Activated CD4-positive, alpha-beta T cell treated with anti-CD3 and anti-CD28 coated beads, Interleukin-2, amount 50 U/mL, for 4 hours (primary cell): ENCODE data around the gene SYT2.
"Not testable (repeated sequence)": the region's sequence is repeated elsewhere in the genome, so short reads cannot be mapped to it uniquely, and the experiment has no call there.

Experiments used
- DNase-seq, 2 experiments: peaks; one replicate each; pipeline ENCODE4 v3.0.0-alpha.2; 2020

Gene SYT2

DNA sequence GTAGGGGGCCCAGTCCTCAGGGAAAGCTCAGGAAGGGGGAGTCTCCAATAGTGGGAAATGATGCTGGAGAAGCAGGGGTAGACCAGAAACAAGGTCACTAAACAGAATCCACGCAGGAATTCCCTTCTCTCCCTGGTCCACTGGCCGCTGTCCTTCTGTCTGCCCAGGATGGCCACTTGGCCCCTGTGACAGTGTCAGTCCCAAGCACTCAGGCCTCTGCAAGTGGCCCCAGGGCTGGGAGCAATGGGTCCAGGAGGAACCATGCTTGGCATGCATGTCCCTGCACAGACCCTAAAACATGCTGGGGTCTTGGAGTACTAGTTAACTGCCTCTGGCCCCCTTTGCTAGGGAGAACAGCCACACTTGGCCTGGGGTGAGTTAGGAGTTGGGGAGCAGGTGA is 90.2 kb downstream of the SYT2 start:
- DNase-seq: not testable (repeated sequence)

DNA sequence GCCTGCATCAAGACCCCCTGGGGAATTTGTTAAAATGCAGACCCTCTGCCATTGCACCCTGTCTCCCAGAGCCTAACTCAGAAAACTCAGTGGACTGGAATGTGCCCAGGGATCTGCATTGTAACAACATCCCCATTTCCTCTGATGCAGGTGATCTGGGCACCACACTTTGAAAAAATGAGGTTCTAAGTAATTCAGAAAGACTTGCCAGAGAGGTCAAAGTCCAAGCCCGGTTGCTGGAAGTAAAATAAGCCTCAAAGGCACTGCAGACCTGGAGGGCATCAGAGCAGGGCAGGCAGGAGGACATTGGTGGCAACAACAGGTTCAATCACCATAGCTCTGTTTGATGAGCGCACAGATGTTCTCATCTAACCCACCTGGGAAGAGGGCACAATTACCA is 90.7 kb downstream of the SYT2 start:
- DNase-seq: no peak

DNA sequence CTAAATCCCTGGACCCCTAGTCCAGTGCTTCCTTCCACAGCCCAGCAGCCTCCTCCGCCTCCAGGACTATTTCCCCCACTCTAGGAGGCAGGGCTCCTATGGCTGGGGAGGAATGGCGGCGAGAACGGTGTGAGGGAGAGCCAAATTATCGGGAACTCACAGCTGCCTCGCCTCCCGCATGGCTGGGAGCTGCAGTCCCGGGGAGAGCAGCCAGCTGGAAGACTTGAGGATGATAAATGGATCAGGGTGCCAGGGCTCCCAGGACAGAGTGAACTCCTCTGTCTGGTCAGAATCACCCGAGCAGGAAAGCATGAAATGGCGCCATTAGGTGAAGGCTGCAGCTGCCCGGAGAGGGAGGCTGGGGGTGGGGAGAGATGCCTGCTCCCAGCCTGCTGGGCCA is 91.2 kb downstream of the SYT2 start:
- not testable (repeated sequence) for DNase-seq

DNA sequence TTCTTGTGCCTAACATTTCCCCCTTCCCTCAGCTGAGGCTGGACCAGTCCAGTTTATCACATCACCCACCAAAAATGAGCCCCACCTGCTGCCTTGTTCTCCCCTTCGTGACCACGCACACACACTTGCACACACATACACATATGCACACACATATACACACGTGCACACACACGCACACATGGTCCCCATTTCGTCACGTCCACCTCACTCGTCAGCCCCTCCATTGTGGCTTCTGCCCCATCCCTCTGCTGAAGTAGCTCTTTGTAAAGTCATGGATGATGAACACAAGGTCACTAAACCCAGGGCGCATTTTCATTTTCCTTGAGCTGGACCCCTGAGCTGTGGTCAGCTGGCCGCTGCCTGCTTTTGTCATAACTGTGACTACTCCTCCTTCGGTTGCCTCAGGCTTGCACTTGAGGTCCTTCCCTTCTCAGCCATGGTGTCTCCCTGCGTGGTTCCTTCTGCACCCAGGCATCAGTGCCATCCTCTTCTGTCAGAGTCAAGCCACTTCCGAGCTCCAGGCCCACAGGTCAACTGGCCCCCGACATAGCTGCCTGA is 93.8 kb downstream of the SYT2 start:
- no peak for DNase-seq

DNA sequence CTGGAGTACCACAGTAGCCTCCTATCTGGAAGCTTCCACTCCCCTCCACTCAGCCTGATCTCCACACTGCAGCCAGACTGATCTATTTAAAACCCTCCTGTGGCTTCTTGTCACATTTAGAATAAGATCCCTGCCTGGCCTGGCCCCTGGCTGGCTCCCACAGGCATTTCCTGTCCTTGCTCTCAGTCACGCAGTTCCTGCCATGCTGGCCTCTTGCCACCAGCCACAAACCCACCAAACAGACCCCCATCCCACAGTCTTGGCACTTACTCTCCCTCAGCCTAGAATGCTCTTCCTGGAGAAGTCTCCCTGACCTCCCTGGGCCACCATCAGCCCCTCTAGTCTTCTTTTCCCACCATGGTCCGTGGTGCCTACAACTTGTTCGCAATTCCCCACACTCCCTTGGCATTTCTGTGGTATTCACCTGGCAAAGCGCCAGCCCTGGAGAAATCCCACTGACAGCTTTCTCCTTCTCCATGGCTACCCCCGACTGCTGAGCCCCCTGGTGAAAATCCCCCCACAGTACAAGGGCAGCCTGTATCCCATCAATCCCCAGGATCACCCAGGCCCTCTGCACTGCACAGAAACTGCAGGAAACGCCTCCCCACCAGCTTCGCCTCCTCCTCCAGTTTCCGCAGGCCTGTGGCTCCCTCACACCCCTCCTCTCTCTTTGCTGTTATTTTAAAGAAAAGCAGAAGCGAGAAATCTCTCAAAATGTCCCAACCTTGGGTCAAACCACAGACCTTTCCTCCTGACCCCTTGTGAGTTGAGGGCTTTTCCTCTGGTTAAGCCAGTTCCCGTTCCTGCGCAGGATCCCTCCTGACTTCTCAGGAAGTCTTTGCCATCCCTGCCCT is 94.5 kb downstream of the SYT2 start:
- no peak for DNase-seq

DNA sequence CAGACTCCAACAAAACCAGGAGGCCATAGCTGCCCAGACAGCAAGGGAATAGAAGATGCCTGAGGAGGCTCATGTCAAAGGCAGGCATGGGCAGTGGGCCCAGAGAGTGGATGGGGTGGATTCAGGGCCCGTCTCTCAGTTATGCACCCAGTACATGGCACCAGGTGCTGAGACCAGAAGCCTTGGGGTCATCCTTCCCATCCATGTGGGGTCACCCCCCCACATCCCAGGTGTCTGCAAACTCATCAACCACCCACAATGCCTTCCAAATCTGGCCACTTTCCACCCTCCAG is 95.1 kb downstream of the SYT2 start:
- not testable (repeated sequence) for DNase-seq

DNA sequence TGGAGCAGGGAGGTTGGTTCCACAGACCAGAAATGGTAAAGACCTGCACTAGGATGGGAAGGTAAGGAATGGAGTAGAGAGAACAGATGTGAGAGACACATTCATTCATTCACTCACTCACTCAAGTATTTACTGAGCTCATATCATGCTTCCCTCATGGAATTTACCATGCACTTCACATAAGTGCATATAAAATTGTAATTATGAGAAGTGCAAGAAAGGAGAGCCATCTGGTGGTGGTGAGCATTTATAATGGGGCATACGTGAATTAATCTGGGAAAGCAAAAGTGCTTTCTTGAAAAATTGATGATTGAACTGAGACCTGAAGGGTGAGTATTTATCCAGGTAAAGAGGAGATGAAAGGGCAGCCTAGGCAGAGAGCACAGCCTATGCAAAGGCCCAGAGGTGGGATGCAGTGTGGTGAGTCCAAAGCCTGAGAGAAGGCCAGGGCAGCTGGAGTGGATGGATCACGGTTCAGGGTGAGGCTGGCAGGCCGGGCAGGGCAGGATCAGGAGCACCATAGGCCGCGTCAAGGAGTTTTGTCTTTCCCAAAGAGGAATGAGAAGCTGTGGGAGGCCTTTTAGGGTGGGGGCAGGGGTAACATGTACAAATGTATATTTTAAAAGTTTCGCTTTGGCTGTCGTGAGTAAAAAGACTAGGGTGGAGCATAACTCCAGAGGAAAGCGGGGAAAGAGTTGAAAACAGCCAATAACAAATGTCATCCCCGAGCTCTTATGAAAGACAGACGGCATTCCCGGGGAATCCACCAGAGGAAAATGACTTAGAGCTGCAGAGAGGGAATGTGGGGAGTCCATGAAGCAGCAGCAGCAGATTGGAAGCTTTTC is 95.7 kb downstream of the SYT2 start:
- DNase-seq: not testable (repeated sequence)

DNA sequence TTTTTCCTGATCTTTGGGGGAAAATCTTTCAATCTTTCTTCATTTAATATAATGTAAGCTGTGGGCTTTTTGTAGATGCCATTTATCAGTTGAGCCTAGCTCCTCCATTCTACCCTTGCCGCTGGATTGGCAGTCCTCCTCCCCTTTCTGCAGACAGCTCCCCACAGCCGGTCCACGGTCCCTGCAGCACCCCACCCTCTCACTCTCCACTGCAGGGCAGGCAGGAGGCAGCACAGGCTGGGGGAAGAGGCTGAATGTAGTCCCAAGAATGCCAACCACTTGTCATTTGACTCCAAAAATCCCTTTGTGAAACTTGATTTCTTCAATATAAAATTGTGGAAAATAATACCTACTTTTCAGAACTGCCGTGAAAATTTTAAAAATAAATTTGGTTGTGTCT is 96.7 kb downstream of the SYT2 start:
- no peak for DNase-seq

DNA sequence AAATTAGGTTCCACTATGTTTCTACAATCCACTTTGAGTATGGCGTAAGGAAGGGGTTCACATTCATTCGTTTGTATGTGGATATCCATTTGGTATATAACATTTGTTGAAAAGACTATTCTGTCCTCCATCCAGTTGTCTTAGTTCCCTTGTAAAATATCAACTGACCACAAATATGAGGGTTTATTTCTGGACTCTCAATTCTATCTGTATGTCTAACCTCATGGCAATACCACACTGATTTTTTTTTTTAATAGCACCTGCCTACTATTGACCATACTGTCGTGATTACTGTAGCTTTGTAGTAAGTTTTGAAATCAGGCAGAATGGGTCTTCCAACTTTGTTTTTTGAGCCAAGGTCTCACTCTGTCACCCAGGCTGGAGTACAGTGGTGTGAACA is 98.2 kb downstream of the SYT2 start:
- not testable (repeated sequence) for DNase-seq

DNA sequence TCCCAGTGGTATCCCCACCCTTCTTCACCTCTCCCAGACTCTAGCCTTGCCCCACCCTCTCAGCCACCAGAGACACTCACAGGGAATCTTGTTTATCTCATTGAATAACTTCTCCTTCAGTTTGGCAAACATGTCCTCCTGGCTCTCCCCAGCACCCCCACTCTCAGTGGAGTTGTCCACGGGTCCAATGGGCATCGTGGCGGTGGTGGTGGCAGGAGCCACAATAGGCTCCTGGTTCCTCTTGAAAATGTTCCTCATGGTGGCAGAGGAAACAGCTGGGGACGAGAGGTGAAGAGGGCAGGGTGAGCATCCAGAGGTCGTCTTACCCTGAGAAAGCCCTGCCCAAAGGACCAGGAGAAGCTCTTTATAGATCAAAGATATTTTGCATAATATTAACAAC is 104.7 kb downstream of the SYT2 start:
- no peak for DNase-seq

DNA sequence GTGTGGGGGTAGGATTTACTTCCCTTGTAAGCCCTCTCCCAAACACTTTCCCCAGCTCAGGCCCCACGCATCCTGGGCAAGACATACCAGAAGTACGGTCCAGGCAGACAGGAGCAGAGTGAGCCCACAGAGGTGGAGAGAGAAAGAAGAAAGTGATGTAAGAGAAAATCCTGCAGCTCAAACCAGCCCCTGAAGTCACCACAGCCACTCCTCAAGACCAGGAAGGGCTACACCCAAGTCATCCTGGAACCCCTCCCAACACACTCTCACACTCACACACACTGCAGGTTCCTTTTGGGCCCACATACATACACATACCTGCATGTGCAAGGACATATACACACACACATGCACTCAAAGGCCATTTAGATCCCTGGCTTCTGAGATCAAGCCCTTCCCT is 106.8 kb downstream of the SYT2 start:
- no peak for DNase-seq

DNA sequence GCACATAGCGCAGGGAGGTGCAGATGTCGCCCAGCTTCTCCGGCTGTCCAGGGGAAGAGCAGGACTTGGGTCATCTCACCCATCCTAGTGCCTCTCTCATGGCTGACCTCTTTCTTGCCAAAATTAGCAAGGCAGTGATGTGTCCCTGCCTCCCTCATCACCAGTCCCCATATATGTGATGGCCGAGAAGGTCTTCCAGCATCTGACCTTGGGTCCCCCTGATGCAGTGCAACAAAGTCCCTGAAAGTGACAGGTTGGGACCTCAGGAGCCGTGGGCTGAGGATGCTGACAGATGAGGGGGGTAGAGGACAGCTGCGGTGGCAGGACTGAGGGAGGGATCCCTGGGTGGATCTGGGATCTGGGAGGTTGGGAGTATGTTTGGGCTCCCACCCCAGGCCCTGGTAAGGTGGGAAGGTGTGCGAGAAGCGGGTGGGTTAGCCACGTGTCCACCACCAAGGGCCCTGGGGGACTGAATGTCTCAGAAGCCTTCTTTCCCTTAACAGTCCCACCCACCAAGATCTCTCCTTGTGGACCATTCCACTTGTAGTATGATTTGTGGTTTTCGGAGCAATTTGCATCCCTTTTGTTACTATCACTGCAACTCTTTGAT is 109.7 kb downstream of the SYT2 start:
- no peak for DNase-seq

DNA sequence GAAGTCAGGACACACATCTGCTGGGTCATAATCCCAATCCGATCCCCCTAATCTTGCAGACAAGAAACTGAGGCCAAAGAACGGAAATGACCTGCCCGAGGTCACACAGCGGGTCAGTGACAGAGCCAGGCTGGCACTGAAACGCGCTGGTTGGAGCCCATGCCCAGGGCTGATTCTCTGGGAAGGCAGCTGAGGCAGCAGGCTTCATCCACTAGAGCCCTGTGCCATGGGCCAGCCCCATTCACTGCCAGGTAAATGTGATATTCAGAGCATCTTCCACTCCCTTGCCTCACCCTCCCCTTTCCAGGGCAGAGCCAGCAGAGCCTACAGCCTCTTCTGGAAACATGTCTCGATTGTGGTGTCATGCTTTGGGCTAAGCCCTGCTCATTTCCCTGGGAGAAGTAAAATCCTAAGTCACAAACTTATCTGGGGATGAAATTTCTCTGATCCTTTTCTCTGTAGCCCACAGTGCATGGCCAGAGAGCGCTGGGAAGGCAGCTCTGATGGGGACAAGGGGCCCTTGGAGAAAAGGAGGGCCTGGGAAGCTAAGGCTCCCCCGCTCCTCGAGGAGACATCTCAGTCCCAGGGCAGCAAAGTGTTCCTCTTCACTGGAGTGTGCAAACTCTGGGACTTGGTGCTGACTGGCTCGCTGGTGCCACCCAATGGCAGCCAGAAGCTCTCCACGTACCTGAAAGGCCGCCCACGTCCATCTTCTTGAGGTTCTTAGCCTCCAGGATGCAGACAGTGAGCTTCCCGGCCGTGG is 110.4 kb downstream of the SYT2 start:
- DNase-seq: no peak

DNA sequence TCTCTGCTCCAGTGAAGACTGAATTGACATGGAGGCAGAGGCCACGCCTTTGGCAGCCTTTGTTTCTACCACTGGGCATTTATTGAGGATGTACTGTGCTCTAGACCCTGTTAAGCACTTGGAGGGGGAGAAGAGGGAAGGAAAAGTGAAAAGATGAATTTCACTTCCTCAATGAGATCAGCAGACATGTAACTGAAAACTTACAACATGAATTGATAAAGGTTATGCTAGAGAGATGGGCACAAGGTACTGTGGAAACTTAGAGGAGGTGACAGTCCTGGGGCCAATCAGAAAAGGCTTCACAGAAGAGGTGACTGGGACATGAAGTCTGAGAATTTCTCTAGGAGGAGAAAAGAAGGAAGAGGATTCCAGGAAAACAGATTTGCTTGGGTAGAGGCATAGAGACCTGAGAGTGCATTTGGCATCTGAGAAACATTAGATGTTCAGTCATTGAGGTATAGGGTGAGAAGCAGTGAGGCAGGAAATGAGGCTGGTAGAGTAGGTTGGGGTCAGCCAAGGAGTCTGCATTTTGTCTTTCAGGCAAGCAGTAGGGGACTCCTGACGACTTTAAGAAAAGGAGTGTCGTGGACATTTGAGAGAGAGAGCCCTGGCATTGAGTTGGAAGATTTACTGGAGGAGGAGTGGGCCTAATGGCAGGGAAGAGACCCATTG is 113.0 kb downstream of the SYT2 start:
- DNase-seq: no peak

DNA sequence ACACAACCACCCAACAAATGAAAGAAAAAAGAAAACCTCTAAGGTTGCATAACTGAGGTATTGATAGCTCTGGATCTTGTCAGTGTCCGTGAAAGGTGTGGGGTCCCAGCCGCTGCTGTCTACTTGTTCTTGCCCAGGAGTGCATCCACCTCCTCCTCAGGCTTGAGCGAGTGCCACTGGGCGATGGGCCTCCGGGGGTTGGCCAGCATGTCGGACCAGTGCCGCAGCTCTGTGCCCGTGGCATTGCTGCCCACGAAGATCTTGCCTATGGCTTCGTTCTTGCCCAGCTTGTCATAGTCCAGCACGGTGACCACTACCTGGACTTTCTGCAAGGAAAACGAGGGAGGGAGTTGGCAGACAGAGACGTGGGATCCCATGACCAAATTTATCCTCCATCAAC is 113.6 kb downstream of the SYT2 start:
- no peak for DNase-seq

DNA sequence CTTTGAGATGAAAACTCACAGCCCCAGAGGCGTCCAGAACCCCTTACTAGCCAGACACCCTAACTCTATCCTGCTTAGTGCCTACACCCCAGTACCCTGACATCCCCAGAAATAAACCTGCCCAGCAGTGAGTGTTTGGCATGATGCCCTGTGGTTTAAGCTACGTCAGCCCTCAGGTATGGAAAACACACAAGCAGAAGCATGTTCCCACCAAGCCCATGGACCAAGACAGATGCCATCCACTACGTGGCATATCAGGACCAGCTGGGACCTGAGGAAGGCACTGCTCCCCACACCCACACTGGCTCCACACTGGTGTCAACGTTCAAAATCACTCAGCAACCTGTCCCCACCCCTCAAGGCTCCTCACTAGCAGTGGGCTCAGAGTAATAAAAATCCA is 116.4 kb downstream of the SYT2 start:
- DNase-seq: no peak

DNA sequence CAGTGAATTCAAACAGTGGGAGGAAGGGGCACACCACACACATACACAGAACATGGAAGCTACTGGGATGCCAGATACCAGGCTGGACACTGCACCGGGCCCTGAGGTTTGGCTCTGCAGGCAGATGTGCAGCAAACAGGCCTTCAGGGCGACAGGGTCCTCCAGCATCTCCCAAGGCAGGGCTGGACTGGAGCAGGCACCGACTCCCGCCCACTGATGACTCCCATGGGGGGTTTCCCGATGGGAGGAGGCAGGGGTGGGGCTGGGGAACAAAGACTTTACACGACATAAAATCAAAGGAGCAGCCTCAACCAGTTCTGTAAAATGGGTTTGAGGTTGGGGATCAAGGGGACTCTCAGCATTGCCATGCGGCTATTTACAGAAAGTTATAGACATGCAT is 118.1 kb downstream of the SYT2 start:
- DNase-seq: no peak

DNA sequence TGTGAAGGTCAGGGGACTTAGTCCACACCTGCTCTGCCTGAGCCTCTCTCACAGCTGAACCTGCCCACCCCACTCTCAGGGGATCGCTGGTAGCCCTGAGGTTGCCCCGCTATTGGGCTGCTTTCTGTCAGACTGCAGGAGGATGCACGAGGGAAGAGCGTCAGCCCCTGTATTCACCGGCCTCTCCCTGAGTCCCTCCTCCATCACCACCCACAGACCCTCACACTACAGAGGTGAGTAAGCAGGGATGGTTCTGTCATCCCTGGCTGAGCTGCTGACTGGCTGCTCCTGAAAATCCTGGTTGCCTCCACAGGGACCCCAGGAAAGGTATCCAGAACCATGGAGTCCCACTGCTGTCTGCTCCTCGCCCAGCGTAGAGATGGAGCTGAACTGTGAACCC is 118.7 kb downstream of the SYT2 start:
- DNase-seq: no peak

DNA sequence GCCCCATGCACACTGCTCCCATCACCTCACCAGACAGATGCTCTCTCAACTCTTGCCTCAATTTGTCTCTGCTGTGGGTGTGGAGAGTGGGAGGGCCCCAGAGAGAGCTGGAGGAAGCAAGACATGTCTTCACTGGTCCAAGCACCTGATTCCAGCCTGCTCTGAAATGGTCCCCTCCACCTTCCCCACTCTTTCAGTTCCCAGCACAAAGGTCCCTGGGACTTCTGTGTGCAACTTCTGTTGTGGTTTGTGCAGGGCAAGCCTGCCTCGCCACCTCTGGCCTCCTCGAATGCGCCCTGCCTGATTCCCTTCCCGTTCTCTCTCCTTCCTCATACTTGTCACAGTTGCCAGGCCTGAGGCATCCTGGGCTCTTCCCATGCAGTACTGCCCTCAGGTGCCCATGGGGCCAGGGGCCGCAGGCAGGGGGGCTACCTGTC is 119.3 kb downstream of the SYT2 start:
- no peak for DNase-seq

DNA sequence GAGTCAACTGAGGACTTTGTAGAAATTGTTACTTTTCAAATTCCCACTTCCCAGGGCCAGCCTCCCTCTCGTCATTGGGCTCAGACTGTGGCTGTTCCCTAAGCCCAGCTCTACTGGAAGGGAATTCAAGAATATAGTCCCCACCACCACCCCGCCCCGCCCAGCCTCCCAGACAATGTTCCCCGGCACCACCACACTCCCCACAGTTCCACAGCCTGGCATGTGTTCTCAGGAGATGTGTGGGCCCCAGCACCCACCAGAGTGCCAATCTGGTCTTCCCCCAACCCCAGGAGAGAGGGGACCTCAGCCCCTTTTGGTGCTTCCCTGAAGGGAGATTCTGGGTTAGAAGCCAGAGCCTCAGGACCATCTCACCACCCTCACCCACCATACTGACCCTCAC is 120.1 kb downstream of the SYT2 start:
- DNase-seq: no peak

DNA sequence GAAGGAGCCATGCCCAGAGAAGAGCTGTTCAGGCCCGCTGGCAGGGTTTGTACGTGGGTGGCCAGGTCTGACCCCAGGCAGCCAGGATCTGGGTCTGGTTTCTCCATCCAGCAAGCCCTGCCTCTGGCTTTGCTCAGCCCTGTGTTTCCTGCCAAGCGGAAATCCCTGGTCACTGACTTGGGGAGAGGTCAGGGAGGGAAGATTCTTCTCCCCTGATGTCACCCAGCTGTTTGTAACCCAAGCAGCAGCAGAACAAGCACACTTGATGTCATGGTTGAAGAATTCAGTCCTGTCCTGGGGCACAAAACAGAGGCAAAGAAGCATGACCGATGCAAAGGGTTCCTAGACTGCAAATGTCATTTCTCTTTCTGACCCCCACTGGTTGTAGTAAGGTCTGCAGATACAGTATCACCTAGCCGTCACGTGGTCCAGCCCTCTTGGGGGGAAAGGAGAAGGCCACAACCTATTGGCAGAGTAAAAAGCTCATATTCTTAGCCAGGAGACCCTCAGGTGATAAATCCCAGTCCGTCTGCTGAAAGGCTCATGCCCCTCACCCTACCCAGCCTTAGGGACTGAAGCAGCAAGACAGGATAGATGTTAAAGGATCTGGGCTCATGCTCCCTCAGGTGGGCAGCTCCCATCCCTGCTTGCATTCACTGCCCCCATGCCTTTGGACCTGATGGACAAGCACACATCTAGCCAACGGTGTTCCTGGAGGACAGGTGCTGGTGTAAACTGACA is 120.9 kb downstream of the SYT2 start:
- no peak for DNase-seq
